ENCODE results near the gene BSPRY.

Gene BSPRY

GRCh38 chr9:113349445-113350094 lies at the start of gene BSPRY:
Gene BSPRY, plus strand, starts transcription at chr9:113349541. Its CDS starts 39 bp downstream, at chr9:113349580.
- no peak for DNase-seq

- DNase-seq, result no peak
Observed at GRCh38 chr9:113299800-113300292, 49.5 kb upstream of the BSPRY start.

- DNase-seq, result no peak
Observed at GRCh38 chr9:113301548-113301947, 47.8 kb upstream of the BSPRY start.

- no peak for DNase-seq
Observed at GRCh38 chr9:113302792-113303418, 46.4 kb upstream of the BSPRY start, which contains the start of gene RNF183. Gene RNF183, minus strand, starts transcription at chr9:113303376. Its CDS starts 5,192 bp downstream, at chr9:113298184.

GRCh38 chr9:113306566-113306965 lies 42.8 kb upstream of the BSPRY start:
- DNase-seq, result no peak

- DNase-seq, result no peak
Observed at GRCh38 chr9:113307396-113307975, 41.9 kb upstream of the BSPRY start.

GRCh38 chr9:113309204-113309813 lies 40.0 kb upstream of the BSPRY start:
- DNase-seq, result peak in 8 of 51 donors; percentile 2 to 26 (median 4)

- no peak for DNase-seq
Observed at GRCh38 chr9:113310538-113310937, 38.8 kb upstream of the BSPRY start.

GRCh38 chr9:113311961-113312360 lies 37.4 kb upstream of the BSPRY start:
- peak in 3 of 51 donors; percentile 4 to 13 (median 11) for DNase-seq

- no peak for DNase-seq
Observed at GRCh38 chr9:113313261-113313660, 36.1 kb upstream of the BSPRY start.

GRCh38 chr9:113315231-113315630 lies 34.1 kb upstream of the BSPRY start:
- DNase-seq, result no peak

- no peak for DNase-seq
Observed at GRCh38 chr9:113316030-113316429, 33.3 kb upstream of the BSPRY start.

GRCh38 chr9:113317777-113318176 lies 31.6 kb upstream of the BSPRY start:
- no peak for DNase-seq

- no peak for DNase-seq
Observed at GRCh38 chr9:113319054-113319453, 30.3 kb upstream of the BSPRY start.

- DNase-seq, result no peak
Observed at GRCh38 chr9:113320051-113320450, 29.3 kb upstream of the BSPRY start.

GRCh38 chr9:113322671-113323070 lies 26.7 kb upstream of the BSPRY start:
- DNase-seq, result peak in 1 of 51 donors; percentile 5

- no peak for DNase-seq
Observed at GRCh38 chr9:113326230-113326629, 23.1 kb upstream of the BSPRY start.

- DNase-seq, result no peak
Observed at GRCh38 chr9:113328045-113328782, 21.1 kb upstream of the BSPRY start.

GRCh38 chr9:113331780-113332179 lies 17.6 kb upstream of the BSPRY start:
- no peak for DNase-seq

- no peak for DNase-seq
Observed at GRCh38 chr9:113337714-113338113, 11.6 kb upstream of the BSPRY start.

GRCh38 chr9:113340011-113340699 lies 9.2 kb upstream of the BSPRY start, which contains the start of gene WDR31:
Gene WDR31, minus strand, starts transcription at chr9:113340275. Its CDS starts 8,253 bp downstream, at chr9:113332022.
- DNase-seq, result peak; percentile 15 to 91 (median 79)

Measured in hypothalamus (tissue), 51 donors.